ENCODE results near the gene MEF2C. TPM values are rescaled to one million over a fixed set of nuclear protein-coding genes. Genes with fewer than 3 reads are reported as not detected.

The MEF2C gene
- total RNA-seq, 1 experiment from 2014 or later: 13.0 TPM

DNA sequence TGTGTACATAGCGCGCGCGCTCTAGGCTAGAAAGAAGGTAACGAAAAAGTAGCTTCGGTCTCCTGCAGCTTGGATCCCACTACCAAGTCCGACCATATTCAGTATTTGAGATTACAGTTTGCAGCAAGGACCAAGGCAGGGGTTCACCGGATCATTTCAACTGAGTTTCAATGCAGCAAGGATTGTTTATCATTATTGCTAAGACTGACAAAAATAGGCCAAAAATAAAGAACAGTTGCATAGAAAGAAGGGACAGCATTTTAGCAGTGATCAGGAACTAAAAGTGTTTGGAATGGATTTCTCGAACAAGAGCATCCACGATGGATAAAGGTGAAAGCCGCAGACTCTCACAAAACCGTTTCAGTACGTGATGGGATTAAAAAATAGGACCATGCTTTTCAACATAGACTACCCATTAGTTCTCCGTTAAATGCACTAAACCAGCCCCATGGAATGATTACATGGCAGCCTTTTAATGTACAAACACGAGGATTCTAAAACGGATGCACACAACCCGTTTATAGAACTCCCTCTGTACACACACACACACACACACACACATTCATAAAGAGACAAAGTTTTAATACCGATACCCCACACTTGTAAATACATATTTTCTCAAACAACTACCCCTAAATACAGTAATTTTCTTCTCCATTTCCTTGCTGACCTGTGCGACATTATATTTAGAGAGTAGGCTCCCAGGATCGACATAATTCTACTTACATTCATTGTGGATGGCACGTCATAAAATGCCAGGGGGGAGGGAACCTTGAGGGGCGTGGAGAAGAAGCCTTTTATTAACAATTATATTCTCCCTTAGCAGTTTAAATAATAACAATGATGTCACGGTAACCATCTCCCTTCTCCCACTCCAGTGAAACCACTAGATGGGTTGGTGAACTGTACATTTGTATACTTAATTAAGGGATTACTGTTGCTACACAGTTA, 197.1 kb downstream of the MEF2C start:
- Histone ChIP-seq H3K9ac (ENCODE audit: low read length) (no peak overlapping the region), H2AFZ (ENCODE audit: low read depth, low read length, poor library complexity, severe bottlenecking) (no peak overlapping the region), H3K9me3 (ENCODE audit: control insufficient read depth in 1 of 2, insufficient read depth in 1 of 2, low read depth in 1 of 2, low read length in 2 of 2) (no peaks in the 10 kb centered on the region), H3K4me2 (ENCODE audit: low read length) (no peak overlapping the region), H3K4me3 (replicated peaks in 1 of 2; ENCODE audit: low read depth in 1 of 2, low read length in 2 of 2) (no peak overlapping the region), H3K4me1 (ENCODE audit: control insufficient read depth in 1 of 2, insufficient read depth in 2 of 2, low read length in 2 of 2) (peaks cover 0 to 5% of the 10 kb centered on the region in 2 experiments; a peak in 2 of 4 replicates), H3K36me3 (ENCODE audit: control insufficient read depth in 1 of 2, insufficient read depth in 2 of 2, low read length in 2 of 2) (no peaks in the 10 kb centered on the region), H3K27me3 (ENCODE audit: insufficient read depth, low read length) (no peaks in the 10 kb centered on the region), H3K27ac (ENCODE audit: low read depth, low read length) (no peak overlapping the region), H3K9me2 (ENCODE audit: insufficient read depth) (no peaks in the 10 kb centered on the region), H3K79me2 (ENCODE audit: insufficient read depth, low read length) (no peaks in the 10 kb centered on the region), H4K20me1 (ENCODE audit: insufficient read depth) (no peaks in the 10 kb centered on the region)
- intact Hi-C loops (cut with micrococcal nuclease): loop anchor here (10.0 kb wide), 1 partner anchor 801 kb away; no protein-coding TSS in a partner anchor
- no peak for DNase-seq (ENCODE audit: low read depth, low spot score)
- ATAC-seq: no peak
- no TSS peak for BruUV-seq (replicated peaks)
- TF ChIP-seq, protein P1, sequence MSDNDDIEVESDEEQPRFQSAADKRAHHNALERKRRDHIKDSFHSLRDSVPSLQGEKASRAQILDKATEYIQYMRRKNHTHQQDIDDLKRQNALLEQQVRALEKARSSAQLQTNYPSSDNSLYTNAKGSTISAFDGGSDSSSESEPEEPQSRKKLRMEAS (IDR thresholded peaks at IDR 0.05): no peak
- TF ChIP-seq CBX3 (IDR thresholded peaks at IDR 0.05; ENCODE audit: low read depth) (no peak), ELF1 (IDR thresholded peaks at IDR 0.05; ENCODE audit: borderline replicate concordance, low read depth) (no peak), POLR2AphosphoS5 (IDR thresholded peaks at IDR 0.05; ENCODE audit: low read depth, low read length) (no peak), CEBPB (IDR thresholded peaks at IDR 0.05; ENCODE audit: low read depth) (no peak), SIN3A (IDR thresholded peaks at IDR 0.05; ENCODE audit: low read depth) (no peak), FOSL1 (IDR thresholded peaks at IDR 0.05; ENCODE audit: low read depth) (no peak), RAD21 (IDR thresholded peaks at IDR 0.05; ENCODE audit: low read depth) (no peak), ZFX (IDR thresholded peaks at IDR 0.05) (no peak), EZH2phosphoT487 (IDR thresholded peaks at IDR 0.05; ENCODE audit: borderline replicate concordance) (no peak), SP1 (IDR thresholded peaks at IDR 0.05; ENCODE audit: low read depth) (no peak), EGR1 (IDR thresholded peaks at IDR 0.05; ENCODE audit: low read depth) (no peak), EZH2 (IDR thresholded peaks at IDR 0.05) (no peak), JUND (IDR thresholded peaks at IDR 0.05) (no peak)
- TF ChIP-seq, protein P2, sequence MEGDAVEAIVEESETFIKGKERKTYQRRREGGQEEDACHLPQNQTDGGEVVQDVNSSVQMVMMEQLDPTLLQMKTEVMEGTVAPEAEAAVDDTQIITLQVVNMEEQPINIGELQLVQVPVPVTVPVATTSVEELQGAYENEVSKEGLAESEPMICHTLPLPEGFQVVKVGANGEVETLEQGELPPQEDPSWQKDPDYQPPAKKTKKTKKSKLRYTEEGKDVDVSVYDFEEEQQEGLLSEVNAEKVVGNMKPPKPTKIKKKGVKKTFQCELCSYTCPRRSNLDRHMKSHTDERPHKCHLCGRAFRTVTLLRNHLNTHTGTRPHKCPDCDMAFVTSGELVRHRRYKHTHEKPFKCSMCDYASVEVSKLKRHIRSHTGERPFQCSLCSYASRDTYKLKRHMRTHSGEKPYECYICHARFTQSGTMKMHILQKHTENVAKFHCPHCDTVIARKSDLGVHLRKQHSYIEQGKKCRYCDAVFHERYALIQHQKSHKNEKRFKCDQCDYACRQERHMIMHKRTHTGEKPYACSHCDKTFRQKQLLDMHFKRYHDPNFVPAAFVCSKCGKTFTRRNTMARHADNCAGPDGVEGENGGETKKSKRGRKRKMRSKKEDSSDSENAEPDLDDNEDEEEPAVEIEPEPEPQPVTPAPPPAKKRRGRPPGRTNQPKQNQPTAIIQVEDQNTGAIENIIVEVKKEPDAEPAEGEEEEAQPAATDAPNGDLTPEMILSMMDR (IDR thresholded peaks at IDR 0.05 in 2 of 3, conservative IDR thresholded peaks at IDR 0.05 in 1 of 3; ENCODE audit: borderline replicate concordance in 1 of 3, insufficient read depth in 1 of 3, low read depth in 2 of 3, low read length in 2 of 3): no peak
- TF ChIP-seq, protein P3, sequence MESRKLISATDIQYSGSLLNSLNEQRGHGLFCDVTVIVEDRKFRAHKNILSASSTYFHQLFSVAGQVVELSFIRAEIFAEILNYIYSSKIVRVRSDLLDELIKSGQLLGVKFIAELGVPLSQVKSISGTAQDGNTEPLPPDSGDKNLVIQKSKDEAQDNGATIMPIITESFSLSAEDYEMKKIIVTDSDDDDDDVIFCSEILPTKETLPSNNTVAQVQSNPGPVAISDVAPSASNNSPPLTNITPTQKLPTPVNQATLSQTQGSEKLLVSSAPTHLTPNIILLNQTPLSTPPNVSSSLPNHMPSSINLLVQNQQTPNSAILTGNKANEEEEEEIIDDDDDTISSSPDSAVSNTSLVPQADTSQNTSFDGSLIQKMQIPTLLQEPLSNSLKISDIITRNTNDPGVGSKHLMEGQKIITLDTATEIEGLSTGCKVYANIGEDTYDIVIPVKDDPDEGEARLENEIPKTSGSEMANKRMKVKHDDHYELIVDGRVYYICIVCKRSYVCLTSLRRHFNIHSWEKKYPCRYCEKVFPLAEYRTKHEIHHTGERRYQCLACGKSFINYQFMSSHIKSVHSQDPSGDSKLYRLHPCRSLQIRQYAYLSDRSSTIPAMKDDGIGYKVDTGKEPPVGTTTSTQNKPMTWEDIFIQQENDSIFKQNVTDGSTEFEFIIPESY (IDR thresholded peaks at IDR 0.05; ENCODE audit: extremely low read depth, insufficient replicate concordance, low read length): no peak
- CTCF ChIA-PET: interaction anchor here (0.9 to 1.6 kb wide), 2 partner anchors 10 to 905 kb away, joined by 3 to 4 read pairs; no protein-coding TSS in a partner anchor
- POLR2A ChIA-PET: no interaction called here
- RAD21 ChIA-PET (ENCODE audit: low non-redundant PET in 1 of 2, low total read pairs in 2 of 2, uncharacterized antibody in 2 of 2, unreplicated experiment in 2 of 2): no interaction called here
